Measurements from ENCODE around the gene STK4. TPM values are rescaled to one million over a fixed set of nuclear protein-coding genes. Genes with fewer than 3 reads are reported as not detected.

STK4 gene
- total and polyA plus RNA-seq, 2 of the 8 experiments (the other 6 are each of a cell fraction or from before 2014, with no cell fraction given), result 12.0 to 34.3 TPM

DNA sequence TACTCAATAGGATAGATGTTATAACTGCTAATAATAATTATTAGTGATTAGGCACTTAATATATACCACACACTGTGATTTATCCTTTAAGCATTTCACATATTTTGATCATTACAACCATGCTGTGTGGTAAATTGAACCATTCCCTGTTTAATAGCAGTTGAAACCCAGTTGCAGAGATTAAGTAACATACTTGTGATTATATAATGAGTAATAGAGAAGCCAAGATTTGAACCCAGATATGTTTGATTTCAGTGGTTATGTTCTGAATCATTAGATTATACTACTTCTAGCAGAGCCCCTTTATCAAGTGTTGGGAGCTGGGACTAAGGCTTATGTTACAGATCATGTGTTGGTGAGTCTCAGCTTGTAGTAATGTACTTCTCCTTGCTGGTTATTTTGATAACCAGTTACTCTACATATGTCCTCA is 44.1 kb downstream of the STK4 start:
- no peak overlapping the region for H3K23ac ChIP-seq (ENCODE audit: insufficient read length)
- H2BK12ac ChIP-seq (ENCODE audit: low read depth, low read length), result no peak overlapping the region
- H3K14ac ChIP-seq (ENCODE audit: insufficient read length), result no peak overlapping the region
- no peak overlapping the region for H3K4me2 ChIP-seq (ENCODE audit: insufficient read depth in 1 of 2, low read depth in 2 of 2, low read length in 2 of 2)
- H4K5ac ChIP-seq (ENCODE audit: insufficient read length, low read depth, low read length), result no peak overlapping the region
- 0 out of 4 replicates have a peak, but pooled peaks cover 0 to 2% of the 10 kb centered on the region in 2 experiments for H3K79me2 ChIP-seq (ENCODE audit: control insufficient read depth in 1 of 2, insufficient read depth in 2 of 2, low read length in 2 of 2)
- H2AFZ ChIP-seq (ENCODE audit: low read length), result no peak overlapping the region
- DNase-seq (ENCODE audit: low read depth in 1 of 2, low spot score in 2 of 2) (no peak), FAIRE-seq (no peak)
- H3K18ac ChIP-seq (ENCODE audit: extremely low read depth, low read length), result no peak overlapping the region
- H3K27ac ChIP-seq (ENCODE audit: low read depth, low read length), result no peak overlapping the region
- H3K4me1 ChIP-seq (replicated peaks in 1 of 4; ENCODE audit: control insufficient read depth in 3 of 4, insufficient read depth in 4 of 4, low read length in 3 of 4), result no peaks in the 10 kb centered on the region; a peak in 1 of 7 replicates
- POLR2A ChIA-PET (ENCODE audit: partially characterized antibody), result no interaction called here
- CTCF ChIA-PET (ENCODE audit: partially characterized antibody), result interaction anchor here (1.0 to 4.5 kb wide), 22 partner anchors 10 to 282 kb away, joined by 3 to 40 read pairs (median 5); partner anchors contain the start of gene STK4
- H3K9ac ChIP-seq (replicated peaks in 1 of 4; ENCODE audit: extremely low read depth in 1 of 4, low read depth in 3 of 4, low read length in 3 of 4), result no peak overlapping the region
- no peaks in the 10 kb centered on the region for H3K27me3 ChIP-seq (replicated peaks in 1 of 4; ENCODE audit: control insufficient read depth in 3 of 4, extremely low read depth in 1 of 4, insufficient read depth in 3 of 4, low read length in 3 of 4)
- no peak overlapping the region for H3K4me3 ChIP-seq (ENCODE audit: extremely low read depth in 1 of 4, insufficient read depth in 2 of 4, low read depth in 3 of 4, low read length in 4 of 4)
- no peak overlapping the region for H4K91ac ChIP-seq (replicated peaks; ENCODE audit: insufficient read length, low read length)
- H3K23me2 ChIP-seq (ENCODE audit: low read depth, low read length), result no peaks in the 10 kb centered on the region
- H3K4ac ChIP-seq (replicated peaks; ENCODE audit: insufficient read length, low read depth, low read length), result no peak overlapping the region
- no peak overlapping the region for H2BK120ac ChIP-seq (replicated peaks; ENCODE audit: low read depth, low read length)
- no peaks in the 10 kb centered on the region for H4K20me1 ChIP-seq (replicated peaks in 1 of 2; ENCODE audit: control insufficient read depth in 1 of 2, insufficient read depth in 2 of 2, low read length in 2 of 2)
- no peak overlapping the region for H4K8ac ChIP-seq (ENCODE audit: extremely low read depth, insufficient read depth, low read length)
- H3K36me3 ChIP-seq (ENCODE audit: control insufficient read depth in 2 of 4, insufficient read depth in 4 of 4, low read length in 3 of 4), result peaks cover 0 to 3% (median 0%) of the 10 kb centered on the region in 4 experiments; a peak in 3 of 8 replicates
- no peaks in the 10 kb centered on the region for H3K9me3 ChIP-seq (ENCODE audit: insufficient read depth in 2 of 2, low read depth in 1 of 2, low read length in 1 of 2)
- H2BK15ac ChIP-seq (ENCODE audit: low read length), result no peak overlapping the region
- H2BK5ac ChIP-seq (ENCODE audit: low read depth, low read length), result no peak overlapping the region
- no peak overlapping the region for H3K56ac ChIP-seq (replicated peaks; ENCODE audit: insufficient read length, low read depth, low read length)
- H2AK5ac ChIP-seq (ENCODE audit: low read depth, low read length), result no peak overlapping the region
- no peaks in the 10 kb centered on the region for H3K79me1 ChIP-seq (ENCODE audit: low read depth, low read length)
- no peak overlapping the region for H2BK20ac ChIP-seq (ENCODE audit: low read length)
- TF ChIP-seq EGR1 (IDR thresholded peaks at IDR 0.05; ENCODE audit: borderline replicate concordance, low read depth, low read length) (no peak), POLR2AphosphoS5 (IDR thresholded peaks at IDR 0.05; ENCODE audit: low read depth, low read length) (no peak), SIN3A (conservative IDR thresholded peaks at IDR 0.05 in 1 of 2, IDR thresholded peaks at IDR 0.05 in 1 of 2; ENCODE audit: low read depth in 1 of 2, low read length in 2 of 2) (no peak), KDM5A (IDR thresholded peaks at IDR 0.05; ENCODE audit: low read length) (no peak), EZH2 (IDR thresholded peaks at IDR 0.05; ENCODE audit: low read depth, low read length, severe bottlenecking) (no peak), NRF1 (IDR thresholded peaks at IDR 0.05; ENCODE audit: low read depth, low read length) (no peak), TAF1 (IDR thresholded peaks at IDR 0.05; ENCODE audit: low read depth, low read length) (no peak), PHF8 (conservative IDR thresholded peaks at IDR 0.05; ENCODE audit: low read depth, low read length) (no peak), SP4 (IDR thresholded peaks at IDR 0.05; ENCODE audit: low read length) (no peak), EP300 (IDR thresholded peaks at IDR 0.05; ENCODE audit: borderline replicate concordance in 1 of 2, low read depth in 2 of 2, low read length in 2 of 2) (no peak), ZNF274 (IDR thresholded peaks at IDR 0.05; ENCODE audit: borderline replicate concordance, extremely low read depth, low read length) (no peak), RXRA (IDR thresholded peaks at IDR 0.05; ENCODE audit: insufficient read depth, low read depth, low read length) (no peak)
- TF ChIP-seq, protein P1, sequence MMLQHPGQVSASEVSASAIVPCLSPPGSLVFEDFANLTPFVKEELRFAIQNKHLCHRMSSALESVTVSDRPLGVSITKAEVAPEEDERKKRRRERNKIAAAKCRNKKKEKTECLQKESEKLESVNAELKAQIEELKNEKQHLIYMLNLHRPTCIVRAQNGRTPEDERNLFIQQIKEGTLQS (IDR thresholded peaks at IDR 0.05; ENCODE audit: insufficient read depth, low read depth, low read length), result no peak
- TF ChIP-seq, protein P2, sequence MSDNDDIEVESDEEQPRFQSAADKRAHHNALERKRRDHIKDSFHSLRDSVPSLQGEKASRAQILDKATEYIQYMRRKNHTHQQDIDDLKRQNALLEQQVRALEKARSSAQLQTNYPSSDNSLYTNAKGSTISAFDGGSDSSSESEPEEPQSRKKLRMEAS (IDR thresholded peaks at IDR 0.05), result no peak

Measured in H1 (cell line).